ENCODE data around the gene MPV17L.

GRCh38 chr16:15425861-15426260 lies 30.3 kb downstream of the MPV17L start:
- TF ChIP-seq CTCF (IDR thresholded peaks at IDR 0.05; ENCODE audit: borderline replicate concordance, extremely low read depth, low read length, poor library complexity, severe bottlenecking) = no peak
- TF ChIP-seq EZH2 (IDR thresholded peaks at IDR 0.05; ENCODE audit: borderline replicate concordance, low read depth, low read length, severe bottlenecking) = no peak
